ENCODE results near the gene ELFN1.
"Not testable (repeated sequence)": the region's sequence is repeated elsewhere in the genome, so short reads cannot be mapped to it uniquely, and the experiment has no call there.

Gene ELFN1

GRCh38 chr7:1762238-1762945, 92.3 kb downstream of the ELFN1 start:
- DNase-seq, result no peak

GRCh38 chr7:1763033-1763432, 93.0 kb downstream of the ELFN1 start:
- no peak for DNase-seq

GRCh38 chr7:1763911-1764310, 93.8 kb downstream of the ELFN1 start:
- not testable (repeated sequence) for DNase-seq

- DNase-seq, result no peak
Observed at GRCh38 chr7:1765336-1765735, 95.3 kb downstream of the ELFN1 start.

- no peak for DNase-seq
Observed at GRCh38 chr7:1767524-1767923, 97.4 kb downstream of the ELFN1 start.

- no peak for DNase-seq
Observed at GRCh38 chr7:1768832-1769231, 98.8 kb downstream of the ELFN1 start.

- DNase-seq, result no peak
Observed at GRCh38 chr7:1769286-1770200, 99.5 kb downstream of the ELFN1 start.

GRCh38 chr7:1770331-1770730, 100.3 kb downstream of the ELFN1 start:
- DNase-seq, result no peak

GRCh38 chr7:1775389-1775788, 105.3 kb downstream of the ELFN1 start:
- no peak for DNase-seq

- DNase-seq, result no peak
Observed at GRCh38 chr7:1777122-1777521, 107.0 kb downstream of the ELFN1 start.

GRCh38 chr7:1779445-1779844, 109.4 kb downstream of the ELFN1 start:
- no peak for DNase-seq

- no peak for DNase-seq
Observed at GRCh38 chr7:1781369-1781768, 111.3 kb downstream of the ELFN1 start.

GRCh38 chr7:1785839-1786238, 115.8 kb downstream of the ELFN1 start:
- DNase-seq, result no peak

- no peak for DNase-seq
Observed at GRCh38 chr7:1787241-1787640, 117.2 kb downstream of the ELFN1 start.

- no peak for DNase-seq
Observed at GRCh38 chr7:1787681-1788235, 117.7 kb downstream of the ELFN1 start.

- DNase-seq, result no peak
Observed at GRCh38 chr7:1794888-1795542, 124.9 kb downstream of the ELFN1 start.

All from stimulated activated CD4-positive, alpha-beta T cell treated with anti-CD3 and anti-CD28 coated beads, Interleukin-2, amount 100 ng/mL, for 24 hours (primary cell).